ENCODE measurements around the gene CXXC1.

DNA sequence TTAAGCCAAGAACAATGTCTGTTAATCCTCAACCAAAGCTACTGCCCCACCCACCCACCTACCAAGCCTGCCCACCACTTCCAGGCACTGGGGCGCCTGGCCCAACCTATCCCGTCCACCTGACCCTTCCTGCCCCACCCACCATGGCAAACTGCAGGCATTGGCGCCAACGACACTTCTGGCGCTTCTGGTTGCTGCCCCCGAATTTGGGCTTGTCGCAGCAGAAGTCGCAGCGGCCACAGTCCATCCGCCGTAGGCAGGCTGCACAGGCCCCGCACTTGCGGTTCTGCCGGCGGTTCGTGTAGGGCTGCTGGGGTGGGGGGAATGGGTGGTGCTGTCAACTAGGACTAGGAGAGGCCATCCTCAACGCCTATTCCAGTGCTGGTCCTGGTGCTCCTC lies 13.4 kb downstream of the CXXC1 start:
- no peak for TF ChIP-seq EZH2phosphoT487 (IDR thresholded peaks at IDR 0.05; ENCODE audit: borderline replicate concordance, low read depth, low read length)
- no peak for TF ChIP-seq CTCF (conservative IDR thresholded peaks at IDR 0.05; ENCODE audit: low read length)

All from OCI-LY7 (cell line).